Smooth muscle cell (in vitro differentiated cells): ENCODE measurements around the gene ZNF19. TPM values are rescaled to one million over a fixed set of nuclear protein-coding genes. Genes with fewer than 3 reads are reported as not detected.

Experiments
- DNase-seq: peaks from one replicate; lab custom pipeline; 2025; ENCODE audit not compliant: unreplicated experiment; lab: John Stamatoyannopoulos, UW
- H2AFZ ChIP-seq: fragments of 200-600 bp; sonication (generic); 2 replicates; pipeline ENCODE4 v1.6.0; 2016; ENCODE audit warnings: antibody characterized with exemption, low read depth, mild to moderate bottlenecking
- H3F3A ChIP-seq: fragments of 200-600 bp; sonication (generic); 2 replicates; pipeline ENCODE4 v1.6.0; 2017; ENCODE audit warnings: antibody characterized with exemption, low read depth
- H3K27ac ChIP-seq: fragments of 200-600 bp; sonication (generic); 2 replicates; pipeline ENCODE4 v1.5.1; 2016; ENCODE audit warnings: low read depth, mild to moderate bottlenecking
- H3K27me3 ChIP-seq: fragments of 200-600 bp; sonication (generic); 2 replicates; pipeline ENCODE4 v1.6.1; 2016; ENCODE audit warnings: low read depth, mild to moderate bottlenecking
- H3K36me3 ChIP-seq: fragments of 200-600 bp; sonication (generic); 2 replicates; pipeline ENCODE4 v1.5.1; 2016; ENCODE audit warnings: low read depth
- H3K4me1 ChIP-seq: fragments of 200-600 bp; sonication (generic); 2 replicates; pipeline ENCODE4 v1.5.1; 2016; ENCODE audit warnings: low read depth
- H3K4me2 ChIP-seq: fragments of 200-600 bp; sonication (generic); 2 replicates; pipeline ENCODE4 v1.6.0; 2016; ENCODE audit warnings: mild to moderate bottlenecking
- H3K4me3 ChIP-seq: fragments of 200-600 bp; sonication (generic); 2 replicates; pipeline ENCODE4 v1.5.1; 2016; ENCODE audit warnings: mild to moderate bottlenecking
- H3K79me2 ChIP-seq: fragments of 200-600 bp; sonication (generic); 2 replicates; pipeline ENCODE4 v1.6.0; 2016; ENCODE audit warnings: low read depth, mild to moderate bottlenecking
- H3K9ac ChIP-seq: fragments of 200-600 bp; sonication (generic); 2 replicates; pipeline ENCODE4 v1.6.0; 2016; ENCODE audit warnings: low read depth
- H3K9me3 ChIP-seq: fragments of 200-600 bp; sonication (generic); replicated peaks from 2 replicates; pipeline ENCODE4 v1.5.1; 2016; ENCODE audit warnings: low read depth
- H4K20me1 ChIP-seq: fragments of 200-600 bp; sonication (generic); 2 replicates; pipeline ENCODE4 v1.6.0; 2016; ENCODE audit warnings: low read depth
- CTCF ChIP-seq: fragments of 200-600 bp; sonication (generic); IDR thresholded peaks from 2 replicates; pipeline ENCODE4 v1.5.1; 2017; ENCODE audit warnings: borderline replicate concordance, mild to moderate bottlenecking, antibody characterized with exemption; ENCODE audit not compliant: insufficient read depth, poor library complexity, severe bottlenecking
- WGBS: methylation state at CpG from one replicate; pipeline ENCODE4 v1.1.7; 2016; ENCODE audit warnings: low lambda C conversion rate; 5-methylcytosine and 5-hydroxymethylcytosine counted together
- polyA plus RNA-seq: library from polyadenylated mRNA; unstranded; fragments of >200 nt; fragmentation: Nextera tagmentation; extraction: Ambion mirVana; gene quantifications from 2 replicates; pipeline ENCODE4 v1.2.1, GENCODE V29; 2016
- total RNA-seq: library from RNA; depleted of rRNA; stranded (reverse); fragments of >200 nt; gene quantifications from 2 replicates; pipeline ENCODE4 v1.2.3, GENCODE V29; 2014

ZNF19 gene
- total RNA-seq (3.3 and 4.6 TPM in 2 replicates), polyA plus RNA-seq (0.37 and 2.2 TPM in 2 replicates)

DNA sequence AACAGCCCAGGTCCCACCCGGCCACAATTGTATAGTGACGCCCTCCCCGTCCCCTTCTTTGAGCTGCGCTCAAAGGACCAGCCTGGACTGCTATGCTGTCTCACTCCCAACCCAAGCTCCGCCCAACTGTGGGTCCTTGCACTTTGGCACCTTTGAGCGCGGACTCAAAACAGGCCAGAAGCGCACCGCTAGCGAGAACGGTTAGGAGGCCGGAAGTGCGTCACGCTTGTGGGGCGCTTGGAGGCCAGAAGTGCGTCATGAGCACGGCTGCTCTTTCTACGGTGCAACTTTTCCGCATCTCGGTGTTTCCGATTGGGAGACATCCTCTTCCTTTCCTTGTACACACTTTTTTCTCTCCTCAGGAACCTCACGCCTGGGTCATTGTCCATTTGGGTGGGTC is at the start of gene ZNF19:
ZNF19 (minus strand) TSS at position 203 of the 400 bp plus-strand sequence. CDS start 7,210 bp downstream, outside the sequence.
- Histone ChIP-seq H3K27me3 (peaks cover 12% of the 10 kb centered on the region), H3K9me3 (no peaks in the 10 kb centered on the region), H3K36me3 (no peaks in the 10 kb centered on the region), H3K4me2 (no peak within 1 kb of the TSS), H3K4me1 (no peaks in the 10 kb centered on the region), H3K9ac (no peak within 1 kb of the TSS), H3K4me3 (no peak within 1 kb of the TSS), H3F3A (no peaks in the 10 kb centered on the region), H2AFZ (no peak within 1 kb of the TSS), H3K79me2 (no peaks in the 10 kb centered on the region), H4K20me1 (no peaks in the 10 kb centered on the region), H3K27ac (no peak within 1 kb of the TSS)
- no peak for TF ChIP-seq CTCF
- 90% methylated on average over 22 of the region's 22 CpGs for WGBS
- no peak for DNase-seq

GRCh38 chr16:71537643-71538042 is 48.5 kb upstream of the ZNF19 start:
- Histone ChIP-seq H3K79me2 (no peaks in the 10 kb centered on the region), H3K4me1 (no peaks in the 10 kb centered on the region), H3K9me3 (no peaks in the 10 kb centered on the region), H4K20me1 (no peaks in the 10 kb centered on the region), H3K9ac (no peak overlapping the region), H3K27ac (no peak overlapping the region), H2AFZ (no peak overlapping the region), H3K4me3 (no peak overlapping the region), H3F3A (no peaks in the 10 kb centered on the region), H3K27me3 (peaks cover 6% of the 10 kb centered on the region), H3K36me3 (no peaks in the 10 kb centered on the region), H3K4me2 (no peak overlapping the region)
- 42% methylated on average over 6 of the region's 6 CpGs for WGBS
- DNase-seq = no peak
- TF ChIP-seq CTCF = peak; percentile 49

DNA sequence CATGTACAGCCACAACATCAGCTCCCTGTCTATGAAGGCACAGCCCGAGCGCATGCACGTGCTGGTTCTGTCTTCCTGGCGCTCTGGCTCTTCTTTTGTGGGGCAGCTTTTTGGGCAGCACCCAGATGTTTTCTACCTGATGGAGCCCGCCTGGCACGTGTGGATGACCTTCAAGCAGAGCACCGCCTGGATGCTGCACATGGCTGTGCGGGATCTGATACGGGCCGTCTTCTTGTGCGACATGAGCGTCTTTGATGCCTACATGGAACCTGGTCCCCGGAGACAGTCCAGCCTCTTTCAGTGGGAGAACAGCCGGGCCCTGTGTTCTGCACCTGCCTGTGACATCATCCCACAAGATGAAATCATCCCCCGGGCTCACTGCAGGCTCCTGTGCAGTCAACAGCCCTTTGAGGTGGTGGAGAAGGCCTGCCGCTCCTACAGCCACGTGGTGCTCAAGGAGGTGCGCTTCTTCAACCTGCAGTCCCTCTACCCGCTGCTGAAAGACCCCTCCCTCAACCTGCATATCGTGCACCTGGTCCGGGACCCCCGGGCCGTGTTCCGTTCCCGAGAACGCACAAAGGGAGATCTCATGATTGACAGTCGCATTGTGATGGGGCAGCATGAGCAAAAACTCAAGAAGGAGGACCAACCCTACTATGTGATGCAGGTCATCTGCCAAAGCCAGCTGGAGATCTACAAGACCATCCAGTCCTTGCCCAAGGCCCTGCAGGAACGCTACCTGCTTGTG is 47.8 kb upstream of the ZNF19 start:
- H3K36me3 ChIP-seq = no peaks in the 10 kb centered on the region
- H3K79me2 ChIP-seq = no peaks in the 10 kb centered on the region
- 93% methylated on average over 27 of the region's 28 CpGs for WGBS
- no peaks in the 10 kb centered on the region for H4K20me1 ChIP-seq
- peaks cover 6% of the 10 kb centered on the region for H3K27me3 ChIP-seq
- no peak overlapping the region for H2AFZ ChIP-seq
- H3F3A ChIP-seq = no peaks in the 10 kb centered on the region
- TF ChIP-seq CTCF = no peak
- H3K4me1 ChIP-seq = no peaks in the 10 kb centered on the region
- H3K9ac ChIP-seq = no peak overlapping the region
- no peak overlapping the region for H3K4me3 ChIP-seq
- DNase-seq = no peak
- H3K9me3 ChIP-seq = no peaks in the 10 kb centered on the region
- H3K27ac ChIP-seq = no peak overlapping the region
- H3K4me2 ChIP-seq = no peak overlapping the region

GRCh38 chr16:71532366-71532765 is 43.2 kb upstream of the ZNF19 start:
- H3K9ac ChIP-seq = no peak overlapping the region
- no peak overlapping the region for H3K4me3 ChIP-seq
- no peaks in the 10 kb centered on the region for H3K4me1 ChIP-seq
- no peak overlapping the region for H2AFZ ChIP-seq
- H4K20me1 ChIP-seq = no peaks in the 10 kb centered on the region
- no peak for DNase-seq
- no peaks in the 10 kb centered on the region for H3K36me3 ChIP-seq
- H3K9me3 ChIP-seq = no peaks in the 10 kb centered on the region
- 72% methylated on average over 3 of the region's 3 CpGs for WGBS
- no peak overlapping the region for H3K4me2 ChIP-seq
- H3F3A ChIP-seq = no peaks in the 10 kb centered on the region
- no peaks in the 10 kb centered on the region for H3K79me2 ChIP-seq
- TF ChIP-seq CTCF = no peak
- no peaks in the 10 kb centered on the region for H3K27me3 ChIP-seq
- H3K27ac ChIP-seq = no peak overlapping the region
